Osteocyte (in vitro differentiated cells): Measurements from ENCODE around the gene C10orf71. TPM values are rescaled to one million over a fixed set of nuclear protein-coding genes. Genes with fewer than 3 reads are reported as not detected.

Source experiments
- DNase-seq: peaks from one replicate; pipeline ENCODE4 v3.0.0; 2021; ENCODE audit warnings: mixed read lengths; ENCODE audit not compliant: unreplicated experiment; ENCODE audit errors: extremely low spot score
- H3K27ac Mint-ChIP-seq: one replicate; pipeline ENCODE4 v1.8.0; 2021; ENCODE audit warnings: mild to moderate bottlenecking, mixed read lengths; ENCODE audit not compliant: unreplicated experiment
- H3K27me3 Mint-ChIP-seq: one replicate; pipeline ENCODE4 v1.8.0; 2021; ENCODE audit warnings: mixed read lengths; ENCODE audit not compliant: unreplicated experiment
- H3K36me3 Mint-ChIP-seq: one replicate; pipeline ENCODE4 v1.8.0; 2021; ENCODE audit warnings: mixed read lengths; ENCODE audit not compliant: unreplicated experiment
- H3K4me1 Mint-ChIP-seq: one replicate; pipeline ENCODE4 v1.8.0; 2021; ENCODE audit warnings: mixed read lengths; ENCODE audit not compliant: unreplicated experiment
- H3K4me3 Mint-ChIP-seq: one replicate; pipeline ENCODE4 v1.8.0; 2021; ENCODE audit warnings: mild to moderate bottlenecking, moderate library complexity, mixed read lengths; ENCODE audit not compliant: unreplicated experiment
- H3K9me3 Mint-ChIP-seq: one replicate; pipeline ENCODE4 v1.8.0; 2021; ENCODE audit warnings: mixed read lengths; ENCODE audit not compliant: unreplicated experiment
- total RNA-seq: library from RNA; stranded (reverse); gene quantifications from 2 replicates; pipeline ENCODE4 v1.2.1, GENCODE V29; 2021
- TF ChIP-seq, protein P1 (sequence below): fragments of 200-600 bp; sonication (generic); IDR thresholded peaks from 2 replicates; pipeline ENCODE4 v1.5.0; 2021; ENCODE audit warnings: antibody characterized with exemption, mild to moderate bottlenecking, moderate library complexity

Gene C10orf71
- total RNA-seq, 1 donor from 2014 or later, result not detected

GRCh38 chr10:49278497-49278981 is 20.4 kb upstream of the C10orf71 start:
- TF ChIP-seq, protein P1, sequence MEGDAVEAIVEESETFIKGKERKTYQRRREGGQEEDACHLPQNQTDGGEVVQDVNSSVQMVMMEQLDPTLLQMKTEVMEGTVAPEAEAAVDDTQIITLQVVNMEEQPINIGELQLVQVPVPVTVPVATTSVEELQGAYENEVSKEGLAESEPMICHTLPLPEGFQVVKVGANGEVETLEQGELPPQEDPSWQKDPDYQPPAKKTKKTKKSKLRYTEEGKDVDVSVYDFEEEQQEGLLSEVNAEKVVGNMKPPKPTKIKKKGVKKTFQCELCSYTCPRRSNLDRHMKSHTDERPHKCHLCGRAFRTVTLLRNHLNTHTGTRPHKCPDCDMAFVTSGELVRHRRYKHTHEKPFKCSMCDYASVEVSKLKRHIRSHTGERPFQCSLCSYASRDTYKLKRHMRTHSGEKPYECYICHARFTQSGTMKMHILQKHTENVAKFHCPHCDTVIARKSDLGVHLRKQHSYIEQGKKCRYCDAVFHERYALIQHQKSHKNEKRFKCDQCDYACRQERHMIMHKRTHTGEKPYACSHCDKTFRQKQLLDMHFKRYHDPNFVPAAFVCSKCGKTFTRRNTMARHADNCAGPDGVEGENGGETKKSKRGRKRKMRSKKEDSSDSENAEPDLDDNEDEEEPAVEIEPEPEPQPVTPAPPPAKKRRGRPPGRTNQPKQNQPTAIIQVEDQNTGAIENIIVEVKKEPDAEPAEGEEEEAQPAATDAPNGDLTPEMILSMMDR, result no peak
- no peak for DNase-seq
- Mint-ChIP-seq H3K36me3 (no peaks in the 10 kb centered on the region), H3K4me1 (no peaks in the 10 kb centered on the region), H3K9me3 (no peaks in the 10 kb centered on the region), H3K27ac (no peak overlapping the region), H3K4me3 (no peak overlapping the region), H3K27me3 (peaks cover 4% of the 10 kb centered on the region)

- TF ChIP-seq, protein P1, result no peak
Observed at GRCh38 chr10:49279015-49279880, 19.7 kb upstream of the C10orf71 start.

DNA sequence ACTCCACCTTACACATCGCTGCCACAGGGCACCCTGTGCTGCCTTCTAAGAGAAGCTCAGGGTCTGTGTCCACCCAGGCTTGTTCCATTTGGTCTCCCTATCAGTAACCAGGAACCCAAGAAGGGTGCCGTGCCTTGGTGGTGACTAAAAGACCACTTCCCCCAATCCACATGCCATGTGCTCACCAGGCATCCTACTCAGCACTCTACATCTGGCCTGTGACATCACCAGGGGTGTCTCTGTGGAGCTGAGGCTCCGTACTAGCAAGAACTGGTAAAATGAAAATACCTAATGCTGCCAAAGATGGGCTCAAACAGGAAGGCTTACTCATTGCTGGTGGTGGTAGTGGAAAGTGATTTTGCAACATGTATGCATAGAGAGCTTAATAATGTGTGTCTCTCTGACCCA is 19.0 kb upstream of the C10orf71 start:
- Mint-ChIP-seq H3K9me3 (no peaks in the 10 kb centered on the region), H3K36me3 (no peaks in the 10 kb centered on the region), H3K27ac (no peak overlapping the region), H3K4me1 (no peaks in the 10 kb centered on the region), H3K4me3 (no peak overlapping the region), H3K27me3 (peaks cover 4% of the 10 kb centered on the region)
- TF ChIP-seq, protein P1, result no peak
- no peak for DNase-seq

More at GRCh38 chr10:49279015-49279880, 19.7 kb upstream of the C10orf71 start:
- H3K36me3 Mint-ChIP-seq, result no peaks in the 10 kb centered on the region
- no peaks in the 10 kb centered on the region for H3K4me1 Mint-ChIP-seq
- DNase-seq, result peak; percentile 42
- no peaks in the 10 kb centered on the region for H3K9me3 Mint-ChIP-seq
- no peak overlapping the region for H3K4me3 Mint-ChIP-seq
- H3K27ac Mint-ChIP-seq, result no peak overlapping the region
- peaks cover 4% of the 10 kb centered on the region for H3K27me3 Mint-ChIP-seq

- no peaks in the 10 kb centered on the region for H3K9me3 Mint-ChIP-seq
- no peak overlapping the region for H3K4me3 Mint-ChIP-seq
- H3K27ac Mint-ChIP-seq, result no peak overlapping the region
- peak; percentile 84 for DNase-seq
- peaks cover 6% of the 10 kb centered on the region for H3K27me3 Mint-ChIP-seq
- no peaks in the 10 kb centered on the region for H3K36me3 Mint-ChIP-seq
- H3K4me1 Mint-ChIP-seq, result no peaks in the 10 kb centered on the region
- TF ChIP-seq, protein P1, result no peak
Observed at GRCh38 chr10:49281461-49281860, 17.5 kb upstream of the C10orf71 start.

GRCh38 chr10:49282306-49282705 is 16.7 kb upstream of the C10orf71 start:
- H3K27ac Mint-ChIP-seq, result no peak overlapping the region
- TF ChIP-seq, protein P1, result no peak
- H3K27me3 Mint-ChIP-seq, result peaks cover 6% of the 10 kb centered on the region
- DNase-seq, result peak; percentile 30
- no peak overlapping the region for H3K4me3 Mint-ChIP-seq
- H3K4me1 Mint-ChIP-seq, result no peaks in the 10 kb centered on the region
- H3K36me3 Mint-ChIP-seq, result no peaks in the 10 kb centered on the region
- H3K9me3 Mint-ChIP-seq, result no peaks in the 10 kb centered on the region
